Activated CD8-positive, alpha-beta T cell treated with anti-CD3 and anti-CD28 coated beads for 36 hours (primary cell): ENCODE data around the gene NBAS. TPM values are rescaled to one million over a fixed set of nuclear protein-coding genes. Genes with fewer than 3 reads are reported as not detected.

ENCODE experiments used
- ATAC-seq: fragments of 200-7000 bp; cut with Tn5 transposase; one replicate; pipeline ENCODE4 v1.10.0; 2021; ENCODE audit warnings: mild to moderate bottlenecking, moderate library complexity
- CTCF ChIA-PET: fragments of 350-600 bp; sonication (Branson Sonifier 250); formaldehyde crosslinking; loops from one replicate; lab custom pipeline; 2021; ENCODE audit warnings: antibody characterized with exemption; lab: Charles Lee
- POLR2A ChIA-PET: fragments of 350-600 bp; sonication (Branson Sonifier 250); formaldehyde crosslinking; loops from one replicate; lab custom pipeline; 2021; ENCODE audit warnings: antibody characterized with exemption; lab: Charles Lee
- DNase-seq: peaks from one replicate; pipeline ENCODE4 v3.0.0-alpha.2; 2020
- H3K27ac Mint-ChIP-seq: one replicate; pipeline ENCODE4 v1.8.0; 2021; ENCODE audit warnings: mild to moderate bottlenecking, mixed read lengths
- H3K27me3 Mint-ChIP-seq: one replicate; pipeline ENCODE4 v1.8.0; 2021; ENCODE audit warnings: mixed read lengths
- H3K36me3 Mint-ChIP-seq: one replicate; pipeline ENCODE4 v1.8.0; 2021; ENCODE audit warnings: low read depth, mixed read lengths
- H3K4me1 Mint-ChIP-seq: one replicate; pipeline ENCODE4 v1.8.0; 2021; ENCODE audit warnings: low read depth, mixed read lengths
- H3K4me3 Mint-ChIP-seq: one replicate; pipeline ENCODE4 v1.8.0; 2021; ENCODE audit warnings: mild to moderate bottlenecking, moderate library complexity, mixed read lengths
- H3K9me3 Mint-ChIP-seq: one replicate; pipeline ENCODE4 v1.8.0; 2021; ENCODE audit warnings: mixed read lengths
- CTCF ChIP-seq: fragments of 200-600 bp; IDR thresholded peaks from one replicate; pipeline ENCODE4 v1.8.0; 2022; ENCODE audit warnings: antibody characterized with exemption, mild to moderate bottlenecking
- intact Hi-C: fragments of 100-400 bp; cut with micrococcal nuclease; formaldehyde crosslinking; loops from one replicate; pipeline ENCODE4 v1.10.0; 2022
- total RNA-seq, 2 experiments: library from RNA; stranded (reverse); gene quantifications; one replicate each; pipeline ENCODE4 v1.2.3, GENCODE V29; 2021

NBAS gene
- total RNA-seq, 2 experiments from 2014 or later = 40.9 to 41.9 TPM

DNA sequence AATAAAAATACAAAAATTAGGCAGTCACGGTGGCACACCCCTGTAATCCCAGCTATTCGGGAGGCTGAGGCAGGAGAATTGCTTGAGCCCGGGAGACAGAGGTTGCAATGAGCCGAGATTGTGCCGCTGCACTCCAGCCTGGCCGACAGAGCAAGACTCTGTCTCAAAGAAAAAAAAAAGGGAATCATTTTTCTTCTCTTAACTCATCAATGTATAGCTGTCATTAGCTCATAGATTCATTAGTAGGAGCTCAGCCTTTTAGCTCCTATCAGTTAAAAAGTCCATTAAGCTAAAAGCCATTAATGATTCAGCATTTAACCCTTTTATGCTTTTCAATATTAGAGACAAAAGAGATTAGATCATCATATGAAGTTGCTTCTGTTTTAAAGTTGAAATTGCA lies 5.8 kb upstream of the NBAS start:
- ATAC-seq (no peak), DNase-seq (no peak)
- H3K9me3 Mint-ChIP-seq = no peaks in the 10 kb centered on the region
- intact Hi-C loops = no loop called here
- no peak overlapping the region for H3K4me3 Mint-ChIP-seq
- ChIA-PET POLR2A (interaction anchor here (2.2 kb wide), 1 partner anchor 25 kb away, joined by 4 read pairs; the partner anchor contains the start of gene DDX1), CTCF (interaction anchor here (1.1 to 2.6 kb wide), 3 partner anchors 8 to 21 kb away, joined by 3 to 21 read pairs (median 3); no protein-coding TSS in a partner anchor)
- H3K27ac Mint-ChIP-seq = no peak overlapping the region
- no peaks in the 10 kb centered on the region for H3K36me3 Mint-ChIP-seq
- no peak for TF ChIP-seq CTCF
- peaks cover 4% of the 10 kb centered on the region for H3K4me1 Mint-ChIP-seq
- H3K27me3 Mint-ChIP-seq = peaks cover 3% of the 10 kb centered on the region

GRCh38 chr2:15565994-15566671 lies 5.0 kb upstream of the NBAS start:
- Mint-ChIP-seq H3K27me3 (peaks cover 3% of the 10 kb centered on the region), H3K36me3 (no peaks in the 10 kb centered on the region), H3K27ac (no peak overlapping the region), H3K4me1 (peaks cover 4% of the 10 kb centered on the region), H3K4me3 (no peak overlapping the region), H3K9me3 (no peaks in the 10 kb centered on the region)
- CTCF ChIA-PET = interaction anchor here (1.2 to 2.6 kb wide), 2 partner anchors 11 to 12 kb away, joined by 8 to 21 read pairs; no protein-coding TSS in a partner anchor
- no peak for DNase-seq
- no peak for ATAC-seq
- POLR2A ChIA-PET = interaction anchor here (2.2 kb wide), 1 partner anchor 26 kb away, joined by 4 read pairs; the partner anchor contains the start of gene DDX1
- no peak for TF ChIP-seq CTCF
- intact Hi-C loops = no loop called here

DNA sequence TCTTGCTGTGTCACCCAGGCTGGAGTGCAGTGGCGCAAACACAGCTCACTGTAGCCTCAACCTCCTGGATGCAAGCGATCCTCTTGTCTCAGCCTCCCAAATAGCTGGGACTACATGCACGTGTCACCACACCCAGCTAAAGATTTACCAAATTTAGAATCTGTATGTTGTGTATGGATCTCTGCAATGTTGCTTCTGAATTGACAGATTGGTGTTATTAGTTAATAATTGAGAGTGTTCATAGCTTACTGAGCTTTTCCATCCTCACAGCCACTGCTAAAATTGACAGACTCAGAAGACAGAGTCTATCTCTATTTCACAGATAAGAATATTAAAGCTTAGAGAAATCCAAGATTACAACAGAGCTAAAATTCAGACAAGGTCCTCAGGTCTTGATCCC lies 4.3 kb upstream of the NBAS start:
- intact Hi-C loops = no loop called here
- Mint-ChIP-seq H3K4me1 (peaks cover 4% of the 10 kb centered on the region), H3K36me3 (no peaks in the 10 kb centered on the region), H3K9me3 (no peaks in the 10 kb centered on the region), H3K27ac (no peak overlapping the region), H3K4me3 (no peak overlapping the region), H3K27me3 (peaks cover 2% of the 10 kb centered on the region)
- DNase-seq (no peak), ATAC-seq (no peak)
- TF ChIP-seq CTCF = no peak
- ChIA-PET CTCF (interaction anchor here (1.2 kb wide), 1 partner anchor 12 kb away, joined by 8 read pairs; no protein-coding TSS in a partner anchor), POLR2A (no interaction called here)

DNA sequence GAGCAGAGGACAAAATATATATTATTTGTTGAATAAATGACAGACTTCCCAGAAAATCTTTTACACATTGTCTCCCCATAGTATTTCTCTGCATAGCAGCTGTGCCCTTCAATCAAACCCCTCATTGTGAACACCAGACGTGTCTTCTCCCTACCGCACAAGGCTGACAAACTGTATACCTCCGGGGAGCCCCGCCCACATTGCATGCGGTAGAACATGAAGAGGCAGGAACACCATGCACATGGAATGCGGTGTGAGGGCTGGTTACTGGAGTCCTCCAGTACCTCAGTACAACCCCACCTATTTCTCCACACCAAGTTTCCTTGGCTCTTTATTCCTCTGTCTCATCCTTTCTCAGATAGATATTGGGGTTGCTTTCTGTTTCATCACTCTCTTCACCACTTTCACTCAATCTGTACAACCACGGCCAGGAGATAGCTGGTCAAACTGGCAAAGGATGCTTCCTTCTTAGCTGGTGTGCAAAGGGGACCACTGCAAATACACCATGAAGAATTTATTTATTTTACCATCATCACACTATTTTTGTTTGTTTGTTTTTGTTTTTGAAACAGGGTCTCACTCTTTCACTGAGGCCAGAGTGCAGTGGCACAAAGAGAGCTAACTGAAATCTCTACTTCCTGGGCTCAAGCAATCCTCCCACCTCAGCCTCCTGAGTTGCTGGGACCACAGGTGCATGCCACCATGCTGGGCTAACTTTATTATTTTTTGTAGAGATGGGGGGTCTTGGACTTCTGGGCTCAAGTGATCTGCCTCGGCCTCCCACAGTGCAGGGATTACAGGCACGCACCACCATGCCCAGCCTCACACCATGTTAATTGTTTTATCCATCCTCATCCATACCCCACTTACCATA lies 2.3 kb upstream of the NBAS start:
- ChIA-PET CTCF (interaction anchor here (1.6 to 4.0 kb wide), 2 partner anchors 14 to 18 kb away, joined by 4 to 25 read pairs; no protein-coding TSS in a partner anchor), POLR2A (no interaction called here)
- no peaks in the 10 kb centered on the region for H3K36me3 Mint-ChIP-seq
- H3K27ac Mint-ChIP-seq = no peak overlapping the region
- ATAC-seq (no peak), DNase-seq (no peak)
- H3K27me3 Mint-ChIP-seq = peaks cover 2% of the 10 kb centered on the region
- intact Hi-C loops = no loop called here
- H3K4me3 Mint-ChIP-seq = no peak overlapping the region
- peaks cover 19% of the 10 kb centered on the region for H3K4me1 Mint-ChIP-seq
- H3K9me3 Mint-ChIP-seq = no peaks in the 10 kb centered on the region
- TF ChIP-seq CTCF = no peak
